Activated T-helper 1 cell treated with Interleukin-2 at 50 U/mL for 16 hours (primary cell): Measurements from ENCODE around the gene PCK2.
A peak's percentile ranks its signal among the peaks of the same experiment; 100 is the strongest.

Experiments
- DNase-seq: peaks from one replicate; pipeline ENCODE4 v3.0.0-alpha.2; 2020; ENCODE audit warnings: low read depth

Gene PCK2

GRCh38 chr14:24075485-24076301, 18.4 kb upstream of the PCK2 start:
- DNase-seq: no peak

GRCh38 chr14:24076302-24076601, 17.9 kb upstream of the PCK2 start:
- DNase-seq: no peak

GRCh38 chr14:24077086-24077485, 17.0 kb upstream of the PCK2 start:
- no peak for DNase-seq

- DNase-seq: no peak
These were observed 16.0 kb upstream of the PCK2 start for GRCh38 chr14:24078146-24078545.

GRCh38 chr14:24079491-24080141, 14.5 kb upstream of the PCK2 start:
- no peak for DNase-seq

- no peak for DNase-seq
These were observed 14.0 kb upstream of the PCK2 start for GRCh38 chr14:24080142-24080530.

- peak; percentile 52 for DNase-seq
These were observed 13.0 kb upstream of the PCK2 start for GRCh38 chr14:24080888-24081738.

GRCh38 chr14:24081739-24082211, 12.3 kb upstream of the PCK2 start:
- DNase-seq: no peak

- no peak for DNase-seq
These were observed 11.6 kb upstream of the PCK2 start for GRCh38 chr14:24082411-24083080.

GRCh38 chr14:24083462-24083861, 10.6 kb upstream of the PCK2 start:
- no peak for DNase-seq

GRCh38 chr14:24084440-24084839, 9.7 kb upstream of the PCK2 start:
- DNase-seq: no peak

GRCh38 chr14:24085215-24085614, 8.9 kb upstream of the PCK2 start:
- DNase-seq: no peak

GRCh38 chr14:24086193-24086955, 7.7 kb upstream of the PCK2 start:
- DNase-seq: no peak

- no peak for DNase-seq
These were observed 7.1 kb upstream of the PCK2 start for GRCh38 chr14:24087004-24087403.

GRCh38 chr14:24088095-24088494, 6.0 kb upstream of the PCK2 start:
- no peak for DNase-seq

- no peak for DNase-seq
These were observed 4.2 kb upstream of the PCK2 start for GRCh38 chr14:24089890-24090289.

GRCh38 chr14:24092110-24092504, 2.0 kb upstream of the PCK2 start:
- no peak for DNase-seq

GRCh38 chr14:24092505-24093206, 1.5 kb upstream of the PCK2 start:
- no peak for DNase-seq

GRCh38 chr14:24093207-24093900, 757 bp upstream of the PCK2 start:
- DNase-seq: no peak

- DNase-seq: no peak
These were observed 745 bp downstream of the PCK2 start for GRCh38 chr14:24094841-24095270.
